NOMO-1 (cell line): Measurements from ENCODE around the gene SYT7.
A peak's percentile ranks its signal among the peaks of the same experiment; 100 is the strongest.
"Not testable (repeated sequence)": the region's sequence is repeated elsewhere in the genome, so short reads cannot be mapped to it uniquely, and the experiment has no call there.

Experiments used
- DNase-seq, 2 experiments: peaks; one replicate each; lab custom pipeline; 2025; ENCODE audit not compliant: unreplicated experiment in 2 of 2; lab: John Stamatoyannopoulos, UW

The SYT7 gene

GRCh38 chr11:61482513-61482912 is 98.4 kb downstream of the SYT7 start:
- DNase-seq = peak in 1 of 2 experiments; percentile 20

- no peak for DNase-seq
These were observed 99.1 kb downstream of the SYT7 start for GRCh38 chr11:61481806-61482205.

GRCh38 chr11:61480994-61481335 is 99.9 kb downstream of the SYT7 start:
- DNase-seq = no peak

GRCh38 chr11:61480261-61480993 is 100.4 kb downstream of the SYT7 start:
- no peak for DNase-seq

GRCh38 chr11:61479360-61480058 is 101.4 kb downstream of the SYT7 start:
- DNase-seq = not testable (repeated sequence)

GRCh38 chr11:61477727-61478148 is 103.1 kb downstream of the SYT7 start:
- DNase-seq = peak in 1 of 2 experiments; percentile 28

GRCh38 chr11:61477126-61477525 is 103.8 kb downstream of the SYT7 start:
- no peak for DNase-seq

GRCh38 chr11:61476371-61476770 is 104.5 kb downstream of the SYT7 start:
- no peak for DNase-seq

- no peak for DNase-seq
These were observed 105.4 kb downstream of the SYT7 start for GRCh38 chr11:61475433-61475832.

- no peak for DNase-seq
These were observed 106.7 kb downstream of the SYT7 start for GRCh38 chr11:61474013-61474643.

- DNase-seq = no peak
These were observed 107.4 kb downstream of the SYT7 start for GRCh38 chr11:61473370-61474012.

GRCh38 chr11:61472868-61473267 is 108.0 kb downstream of the SYT7 start:
- no peak for DNase-seq

GRCh38 chr11:61472282-61472681 is 108.6 kb downstream of the SYT7 start:
- DNase-seq = no peak

GRCh38 chr11:61468002-61468401 is 112.9 kb downstream of the SYT7 start:
- DNase-seq = no peak

GRCh38 chr11:61467602-61468001 is 113.3 kb downstream of the SYT7 start:
- DNase-seq = not testable (repeated sequence)
